GM18499 (cell line): ENCODE results near the gene PRR23A.
"Not testable (repeated sequence)": the region's sequence is repeated elsewhere in the genome, so short reads cannot be mapped to it uniquely, and the experiment has no call there.

ENCODE experiments used
- ATAC-seq: cut with Tn5 transposase; IDR thresholded peaks from one replicate; pipeline ENCODE4 v1.9.1; 2021; ENCODE audit warnings: moderate number of reproducible peaks; ENCODE audit not compliant: insufficient read depth, unreplicated experiment

PRR23A gene

GRCh38 chr3:139006051-139006716 is at the start of gene PRR23A:
TSS of gene PRR23A (minus strand) at chr3:139006268. CDS start at chr3:139006268, 0 bp downstream.
- no peak for ATAC-seq

DNA sequence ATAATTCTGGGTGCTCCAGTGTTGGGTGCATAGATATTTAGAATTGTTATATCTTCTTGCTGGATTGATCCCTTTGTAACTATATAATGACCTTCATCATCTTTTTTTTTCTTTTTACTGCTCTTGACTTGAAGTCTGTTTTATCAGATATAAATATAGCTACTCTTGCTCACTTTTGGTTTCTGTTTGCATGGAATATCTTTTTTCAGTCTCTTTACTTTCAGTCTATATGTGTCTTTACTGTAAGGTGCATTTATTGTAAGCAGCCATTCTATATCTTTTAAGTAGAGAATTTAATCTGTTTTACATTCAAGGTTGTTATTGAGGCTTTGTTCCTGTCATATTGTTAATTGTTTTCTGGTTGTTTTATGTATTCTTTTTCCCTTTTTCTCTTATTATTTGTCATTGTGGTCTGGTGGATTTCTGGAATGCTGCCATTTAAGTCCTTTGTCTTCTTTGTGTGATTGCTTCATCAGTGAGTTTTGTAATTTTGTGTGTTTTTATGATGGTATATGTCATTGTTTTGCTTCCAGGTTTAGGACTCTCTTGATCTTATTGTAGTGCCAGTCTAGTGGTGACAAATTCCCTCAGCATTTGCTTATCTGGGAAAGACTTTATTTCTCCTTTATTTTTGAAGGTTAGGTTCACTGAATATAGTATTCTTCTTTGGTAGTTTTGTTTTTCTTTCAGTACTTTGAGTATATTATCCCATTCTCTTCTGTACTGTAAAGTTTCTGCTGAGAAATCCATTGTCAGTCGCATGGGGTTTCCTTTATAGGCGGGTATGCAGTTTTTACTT is 46.9 kb upstream of the PRR23A start:
- no peak for ATAC-seq

DNA sequence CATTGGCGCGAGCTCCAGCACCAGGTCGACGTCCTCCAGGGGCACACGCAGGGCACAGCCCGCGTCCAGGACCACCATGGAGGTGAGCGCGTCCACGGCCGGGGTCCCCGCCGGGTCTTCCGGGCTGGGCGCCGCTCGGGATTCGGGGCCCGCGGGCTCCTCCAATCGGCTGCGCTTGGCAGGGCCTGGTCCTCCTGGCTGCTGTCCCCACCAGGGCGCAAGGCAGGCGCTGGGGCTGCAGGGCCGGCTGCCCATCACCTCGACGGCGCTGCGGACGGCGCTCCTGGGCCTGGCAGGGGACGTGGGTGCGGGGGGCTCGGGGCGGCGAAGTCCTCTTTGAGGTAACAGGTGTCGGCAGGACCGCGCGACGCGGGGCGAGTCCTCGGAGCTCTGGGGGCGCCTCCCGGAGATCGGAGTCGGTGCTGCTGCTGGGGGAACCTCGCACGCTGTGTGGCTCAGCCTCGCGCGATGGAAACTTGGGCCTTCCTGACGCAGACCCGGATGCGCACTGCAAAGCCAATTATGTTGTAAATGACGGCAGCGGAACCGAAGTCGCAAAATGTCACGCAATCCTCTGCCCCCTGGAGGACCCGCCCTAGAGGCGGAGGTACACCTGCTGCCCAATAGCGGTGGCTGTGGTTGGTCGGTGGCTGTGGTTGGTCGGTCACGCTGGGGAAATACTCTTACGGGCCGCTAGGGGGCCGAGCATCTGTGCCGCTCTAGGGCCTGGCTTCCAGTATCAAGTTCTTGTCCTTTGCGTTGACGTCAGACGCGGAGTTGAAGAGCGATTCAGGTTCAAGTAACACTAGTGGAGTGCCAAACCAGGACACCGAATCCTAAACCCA is 38.5 kb upstream of the PRR23A start, which contains the start of gene PRR23C:
Gene PRR23C, minus strand, starts transcription at position 527 of the 845 bp plus-strand sequence. Its CDS starts 272 bp downstream, at position 255.
- no peak for ATAC-seq

DNA sequence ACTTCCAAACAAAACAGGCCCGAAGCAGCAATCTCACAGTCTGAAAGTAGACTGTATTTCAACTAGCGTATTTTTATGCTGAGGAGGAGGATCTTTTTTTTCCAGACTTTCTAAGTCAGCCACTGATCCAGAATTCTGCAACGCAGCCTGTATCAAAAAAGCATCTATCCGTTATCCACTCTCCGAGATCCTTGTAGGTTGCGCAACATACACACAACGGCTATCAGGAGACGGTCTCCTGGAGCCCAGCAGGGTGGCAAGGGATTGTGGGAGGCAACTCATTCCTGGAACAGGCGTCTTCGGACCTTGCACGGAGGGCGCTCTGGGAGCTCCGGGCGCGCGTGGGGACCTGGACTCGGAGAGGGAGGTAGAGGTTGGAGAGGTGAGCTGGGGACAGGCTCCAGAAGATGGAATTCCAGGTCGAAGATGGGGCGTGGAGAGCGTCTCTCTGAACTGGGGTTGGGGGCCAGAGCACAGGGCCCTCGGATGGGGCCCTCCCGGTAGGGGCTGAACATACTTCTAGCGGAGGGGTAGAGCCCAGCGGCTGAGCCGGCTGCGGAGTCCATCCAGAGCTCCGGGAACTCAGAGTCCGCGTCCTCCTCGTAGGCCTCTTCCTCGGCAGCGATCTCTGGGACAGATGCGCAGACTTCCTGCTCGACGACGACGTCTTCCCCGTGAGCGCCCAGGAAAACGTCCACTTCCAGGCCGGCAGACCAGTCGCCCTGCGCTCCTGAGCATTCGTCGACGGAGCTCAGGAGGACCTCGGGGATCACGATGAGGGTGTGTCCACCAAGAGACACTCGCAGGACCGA is 37.7 kb upstream of the PRR23A start:
- no peak for ATAC-seq

DNA sequence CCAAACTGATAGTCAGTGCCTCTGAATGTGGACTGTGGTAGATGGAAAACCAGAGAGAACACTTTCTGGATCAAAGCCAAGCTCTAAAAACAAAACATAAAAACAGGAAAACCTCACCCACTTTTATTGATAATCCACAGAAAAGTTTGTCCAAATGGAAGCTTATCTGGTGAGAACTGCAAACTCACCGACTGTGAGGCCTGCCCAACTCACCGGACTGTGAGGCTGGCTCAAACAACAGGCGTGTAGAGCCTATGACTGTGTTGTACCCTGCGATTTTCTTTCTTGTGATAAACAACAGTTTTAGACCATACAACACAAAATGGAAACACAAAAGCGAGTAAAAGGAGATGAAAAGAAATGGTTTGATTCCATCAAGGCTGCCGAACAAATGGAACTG is 31.4 kb upstream of the PRR23A start:
- no peak for ATAC-seq

GRCh38 chr3:139032326-139033002 is 26.4 kb upstream of the PRR23A start:
- ATAC-seq, result no peak

GRCh38 chr3:139030576-139030975 is 24.5 kb upstream of the PRR23A start:
- not testable (repeated sequence) for ATAC-seq

DNA sequence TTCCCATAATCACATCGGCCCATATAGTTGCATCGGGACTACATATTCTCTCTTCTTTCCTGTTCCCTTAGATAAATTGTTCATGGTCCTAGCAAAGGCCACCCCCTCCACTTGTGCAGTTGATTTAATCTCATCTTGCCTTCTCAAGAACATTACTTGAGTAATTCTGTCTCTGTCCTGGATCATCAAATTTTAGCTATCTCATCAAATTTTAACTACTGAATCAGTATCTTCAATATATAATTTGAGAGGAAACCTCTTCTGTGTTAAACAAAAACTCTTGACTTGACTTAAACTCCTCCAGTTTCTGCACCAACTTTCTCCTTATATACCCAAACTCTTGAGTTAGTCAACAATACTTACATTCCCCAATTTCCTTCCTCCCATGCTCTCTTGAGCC is 18.9 kb upstream of the PRR23A start:
- ATAC-seq, result no peak

DNA sequence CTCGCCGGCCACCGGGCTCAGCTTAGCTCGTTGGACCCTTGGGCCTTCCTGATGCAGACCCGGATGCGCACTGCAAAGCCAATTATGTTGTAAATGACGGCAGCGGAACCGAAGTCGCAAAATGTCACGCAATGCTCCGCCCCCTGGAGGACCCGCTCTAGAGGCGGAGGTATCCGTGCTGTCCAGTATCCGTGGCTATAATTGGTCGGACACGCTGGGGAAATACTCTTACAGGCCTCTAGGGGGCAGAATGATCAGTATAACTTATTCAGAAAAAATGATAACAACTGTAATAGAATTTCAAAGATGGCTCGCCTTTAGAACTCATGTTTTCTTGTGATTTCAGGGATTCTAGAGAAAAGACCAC is 14.8 kb upstream of the PRR23A start, which contains the start of gene PRR23B:
Gene PRR23B, minus strand, starts transcription at position 59 of the 367 bp plus-strand sequence. CDS start 265 bp downstream, outside the sequence.
- ATAC-seq, result no peak

GRCh38 chr3:139020036-139020867 is 14.2 kb upstream of the PRR23A start:
- ATAC-seq, result no peak

DNA sequence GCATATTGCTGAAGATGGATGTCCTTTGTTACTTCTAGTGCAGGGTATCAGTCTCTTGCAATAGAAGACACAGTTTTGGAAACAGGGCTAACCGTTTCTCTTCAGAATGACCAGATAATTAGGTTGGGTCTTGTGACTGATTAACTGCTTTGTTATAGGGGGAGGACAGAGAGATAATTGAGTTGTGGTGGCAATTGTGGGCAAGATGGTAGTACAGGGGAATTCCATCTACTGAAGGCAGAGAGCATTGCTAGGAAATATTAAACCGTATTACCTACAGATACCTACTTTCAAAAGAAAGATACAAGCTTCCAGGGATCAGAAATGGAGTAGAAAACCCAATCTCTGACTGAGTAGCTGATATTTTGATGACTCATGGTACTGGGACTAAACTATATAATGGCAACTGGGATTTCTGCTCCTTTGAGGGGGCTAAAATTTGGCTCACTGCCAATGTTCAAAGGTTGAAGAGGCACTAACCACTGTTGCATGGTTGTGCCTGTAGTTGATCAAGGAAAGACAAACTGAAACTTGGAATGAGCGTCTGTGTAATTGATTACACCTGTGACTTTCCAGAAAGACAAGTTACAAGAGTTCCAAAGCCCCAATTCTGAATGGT is 10.5 kb upstream of the PRR23A start:
- ATAC-seq, result no peak

DNA sequence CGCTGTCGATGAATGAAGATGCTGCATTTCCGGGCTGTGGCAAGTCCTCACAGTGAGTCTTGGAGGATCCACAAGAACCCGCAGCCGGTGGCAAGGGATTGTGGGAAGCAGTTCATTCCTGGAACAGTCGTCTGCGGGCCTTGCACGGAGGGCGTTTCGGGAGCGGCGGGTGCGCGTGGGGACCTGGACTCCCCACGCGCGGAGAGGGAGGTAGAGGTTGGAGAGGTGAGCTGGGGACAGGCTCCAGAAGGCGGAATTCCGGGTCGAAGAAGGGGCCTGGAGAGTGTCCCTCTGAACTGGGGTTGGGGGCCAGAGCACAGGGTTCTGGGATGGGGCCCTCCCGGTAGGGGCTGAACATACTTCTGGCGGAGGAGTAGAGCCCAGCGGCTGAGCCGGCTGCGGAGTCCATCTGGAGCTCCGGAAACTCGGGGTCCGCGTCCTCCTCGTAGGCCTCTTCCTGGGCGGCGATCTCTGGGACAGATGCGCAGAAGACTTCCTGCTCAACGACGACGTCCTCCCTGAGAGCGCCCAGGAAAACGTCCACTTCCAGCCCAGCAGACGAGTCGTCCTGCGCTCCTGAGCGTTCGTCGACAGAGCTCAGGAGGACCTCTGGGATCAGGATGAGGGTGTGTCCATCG is 593 bp downstream of the PRR23A start:
- ATAC-seq, result no peak

GRCh38 chr3:138995706-138996105 is 10.4 kb downstream of the PRR23A start:
- ATAC-seq, result no peak

DNA sequence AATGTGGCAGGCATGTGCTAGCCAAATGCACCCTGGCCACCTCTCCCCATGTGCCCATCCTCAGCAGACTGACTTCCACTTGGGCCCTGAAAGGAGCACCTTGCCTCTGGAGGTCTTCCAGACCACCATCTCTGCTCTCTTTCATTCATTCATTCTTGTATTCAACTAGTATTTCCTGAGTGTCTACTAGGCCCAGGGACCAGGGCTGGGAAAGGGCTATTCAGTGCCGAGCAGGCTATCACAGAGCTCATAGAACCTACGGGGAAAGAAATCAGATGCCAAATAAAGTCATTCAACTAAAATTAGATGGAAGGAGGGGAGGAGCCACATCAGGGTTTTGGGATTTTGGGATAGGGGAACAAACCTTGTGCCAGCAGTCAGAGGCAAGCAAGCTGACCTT is 18.9 kb downstream of the PRR23A start:
- no peak for ATAC-seq

DNA sequence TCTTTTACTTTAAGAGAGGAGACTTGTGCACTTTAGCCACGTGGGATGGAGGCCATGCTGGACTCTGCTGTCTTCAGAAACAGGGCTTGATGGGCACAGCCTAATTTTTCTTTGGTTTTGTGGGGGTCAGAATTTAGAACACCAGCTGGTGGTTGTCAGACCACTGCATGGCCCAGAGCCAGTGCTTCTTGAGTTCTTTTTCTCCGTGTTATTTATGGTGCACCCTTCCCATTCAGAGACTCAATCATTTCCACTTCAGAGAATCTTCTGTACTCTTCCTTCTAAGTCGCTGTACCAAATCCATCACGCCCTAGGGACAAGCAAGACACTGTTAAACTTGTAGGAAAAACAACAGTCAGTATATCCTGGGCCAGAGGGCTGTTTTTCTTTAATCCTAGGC is 20.1 kb downstream of the PRR23A start:
- no peak for ATAC-seq

DNA sequence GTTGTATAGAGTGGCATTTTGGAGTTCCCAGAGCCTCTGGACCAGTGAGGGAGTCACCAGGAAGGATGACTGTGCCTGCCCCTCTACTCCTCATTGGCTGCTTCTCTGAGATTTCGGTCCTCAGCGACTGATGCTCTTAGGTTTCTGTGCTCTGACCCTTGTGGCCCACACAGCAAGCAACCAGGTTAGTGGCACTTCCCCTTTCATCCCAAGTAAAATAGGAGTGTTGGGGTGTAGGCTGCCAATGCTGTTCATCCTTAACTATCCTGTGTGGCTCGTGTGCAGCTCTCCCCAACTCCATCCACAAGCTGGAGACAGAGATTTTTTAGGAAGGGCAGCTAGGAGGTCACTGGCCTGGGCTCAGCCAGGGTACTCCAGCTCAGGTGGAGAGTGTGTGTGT is 21.3 kb downstream of the PRR23A start:
- ATAC-seq, result no peak

DNA sequence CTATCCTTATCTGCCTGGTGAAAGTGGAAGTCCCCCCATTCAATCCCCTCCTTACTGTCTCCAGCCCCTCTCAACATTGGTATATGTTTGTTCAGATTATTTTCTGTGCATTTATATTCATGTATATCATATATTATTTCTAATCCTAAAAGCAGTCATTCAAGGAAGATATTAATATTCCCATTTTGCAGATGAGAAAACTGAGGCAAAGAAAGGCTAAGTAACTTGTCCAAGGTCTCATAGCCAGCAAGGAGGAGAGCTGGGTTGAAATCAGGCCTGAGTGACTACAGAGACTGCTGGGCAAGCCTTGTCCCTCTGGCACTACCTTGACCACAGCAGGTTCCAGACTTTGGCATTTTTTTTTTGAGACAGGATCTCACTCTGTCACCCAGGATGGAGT is 30.0 kb downstream of the PRR23A start:
- no peak for ATAC-seq

GRCh38 chr3:138975351-138975750 is 30.7 kb downstream of the PRR23A start:
- ATAC-seq, result no peak
